Middle frontal gyrus (tissue), 1 donor: ENCODE data around the gene SNTB2.
"Not testable (repeated sequence)": the region's sequence is repeated elsewhere in the genome, so short reads cannot be mapped to it uniquely, and the experiment has no call there.

Experiments used
- DNase-seq: peaks from one replicate; pipeline ENCODE4 v3.0.0-alpha.2; 2015; ENCODE audit warnings: low spot score; ENCODE audit errors: extremely low spot score

SNTB2 gene

GRCh38 chr16:69186642-69187445 lies at the start of gene SNTB2:
Gene SNTB2 (plus strand): TSS chr16:69187164. CDS start chr16:69187167, 3 bp downstream.
- peak; percentile 83 for DNase-seq

GRCh38 chr16:69138608-69139007 lies 48.4 kb upstream of the SNTB2 start:
- DNase-seq, result no peak

GRCh38 chr16:69139464-69139863 lies 47.5 kb upstream of the SNTB2 start:
- DNase-seq, result not testable (repeated sequence)

- no peak for DNase-seq
These were observed 46.0 kb upstream of the SNTB2 start for GRCh38 chr16:69141014-69141413.

GRCh38 chr16:69141936-69142335 lies 45.0 kb upstream of the SNTB2 start:
- DNase-seq, result no peak

- no peak for DNase-seq
These were observed 43.8 kb upstream of the SNTB2 start for GRCh38 chr16:69143116-69143515.

GRCh38 chr16:69145658-69146057 lies 41.3 kb upstream of the SNTB2 start:
- no peak for DNase-seq

GRCh38 chr16:69149621-69150020 lies 37.3 kb upstream of the SNTB2 start:
- not testable (repeated sequence) for DNase-seq

GRCh38 chr16:69150146-69150865 lies 36.7 kb upstream of the SNTB2 start:
- peak; percentile 73 for DNase-seq

- DNase-seq, result no peak
These were observed 29.8 kb upstream of the SNTB2 start for GRCh38 chr16:69157196-69157595.

GRCh38 chr16:69160192-69160591 lies 26.8 kb upstream of the SNTB2 start:
- DNase-seq, result no peak

GRCh38 chr16:69165584-69165983 lies 21.4 kb upstream of the SNTB2 start:
- DNase-seq, result no peak

GRCh38 chr16:69166221-69166833 lies 20.6 kb upstream of the SNTB2 start:
- DNase-seq, result no peak

- DNase-seq, result no peak
These were observed 19.7 kb upstream of the SNTB2 start for GRCh38 chr16:69166946-69167930.

GRCh38 chr16:69169051-69169450 lies 17.9 kb upstream of the SNTB2 start:
- DNase-seq, result no peak

GRCh38 chr16:69169607-69170352 lies 17.2 kb upstream of the SNTB2 start:
- DNase-seq, result no peak

- no peak for DNase-seq
These were observed 15.5 kb upstream of the SNTB2 start for GRCh38 chr16:69171325-69172084.

- no peak for DNase-seq
These were observed 10.7 kb upstream of the SNTB2 start for GRCh38 chr16:69176033-69176800.
